NOMO-1 treated with dmso at 0.1 percent for 144 hours (cell line): ENCODE data around the gene PCDHA5.

Source experiments
- DNase-seq: peaks from one replicate; lab custom pipeline; 2025; ENCODE audit not compliant: unreplicated experiment; lab: John Stamatoyannopoulos, UW

PCDHA5 gene

DNA sequence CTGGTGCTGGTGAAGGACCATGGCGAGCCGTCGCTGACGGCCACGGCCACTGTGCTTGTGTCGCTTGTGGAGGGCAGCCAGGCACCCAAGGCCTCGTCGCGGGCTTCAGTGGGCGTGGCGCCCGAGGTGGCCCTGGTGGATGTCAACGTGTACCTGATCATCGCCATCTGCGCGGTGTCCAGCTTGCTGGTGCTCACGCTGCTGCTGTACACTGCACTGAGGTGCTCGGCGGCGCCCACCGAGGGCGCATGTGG is 36.5 kb downstream of the PCDHA5 start:
- no peak for DNase-seq

GRCh38 chr5:140862441-140863295 is 41.3 kb downstream of the PCDHA5 start:
- no peak for DNase-seq

GRCh38 chr5:140868721-140869554 is 47.5 kb downstream of the PCDHA5 start, which contains the start of gene PCDHA11:
TSS of gene PCDHA11 (plus strand) at chr5:140868957. CDS start at chr5:140869104, 147 bp downstream.
- DNase-seq: no peak

DNA sequence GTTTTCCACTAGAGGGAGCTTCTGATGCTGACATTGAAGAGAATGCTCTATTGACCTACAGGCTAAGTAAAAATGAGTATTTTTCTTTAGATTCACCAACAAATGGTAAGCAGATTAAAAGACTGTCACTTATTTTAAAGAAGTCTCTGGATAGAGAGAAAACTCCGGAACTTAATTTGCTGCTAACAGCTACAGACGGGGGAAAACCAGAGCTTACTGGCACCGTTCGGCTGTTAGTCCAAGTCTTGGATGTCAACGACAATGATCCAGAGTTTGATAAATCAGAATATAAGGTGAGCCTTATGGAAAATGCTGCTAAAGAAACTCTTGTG is 48.1 kb downstream of the PCDHA5 start:
- DNase-seq: no peak

DNA sequence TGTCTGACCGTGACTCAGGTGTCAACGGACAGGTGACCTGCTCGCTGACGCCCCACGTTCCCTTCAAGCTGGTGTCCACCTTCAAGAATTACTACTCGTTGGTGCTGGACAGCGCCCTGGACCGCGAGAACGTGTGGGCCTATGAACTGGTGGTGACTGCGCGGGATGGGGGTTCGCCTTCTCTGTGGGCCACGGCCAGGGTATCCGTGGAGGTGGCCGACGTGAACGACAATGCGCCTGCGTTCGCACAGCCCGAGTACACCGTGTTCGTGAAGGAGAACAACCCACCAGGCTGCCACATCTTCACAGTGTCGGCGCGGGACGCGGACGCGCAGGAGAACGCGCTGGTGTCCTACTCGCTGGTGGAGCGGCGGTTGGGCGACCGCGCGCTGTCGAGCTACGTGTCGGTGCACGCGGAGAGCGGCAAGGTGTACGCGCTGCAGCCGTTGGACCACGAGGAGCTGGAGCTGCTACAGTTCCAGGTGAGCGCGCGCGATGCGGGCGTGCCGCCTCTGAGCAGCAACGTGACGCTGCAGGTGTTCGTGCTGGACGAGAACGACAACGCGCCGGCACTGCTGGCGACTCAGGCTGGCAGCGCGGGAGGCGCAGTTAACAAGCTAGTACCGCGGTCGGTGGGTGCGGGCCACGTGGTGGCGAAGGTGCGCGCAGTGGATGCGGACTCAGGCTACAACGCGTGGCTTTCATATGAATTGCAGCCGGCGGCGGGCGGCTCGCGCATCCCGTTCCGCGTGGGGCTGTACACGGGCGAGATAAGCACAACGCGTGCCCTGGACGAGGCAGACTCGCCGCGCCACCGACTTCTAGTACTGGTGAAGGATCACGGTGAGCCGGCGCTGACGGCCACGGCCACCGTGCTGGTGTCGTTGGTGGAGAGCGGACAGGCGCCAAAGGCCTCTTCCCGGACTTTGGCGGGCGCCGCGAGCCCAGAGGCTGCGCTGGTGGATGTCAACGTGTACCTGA is 49.1 kb downstream of the PCDHA5 start:
- no peak for DNase-seq
